ENCODE results near the gene MAML2.

DNA sequence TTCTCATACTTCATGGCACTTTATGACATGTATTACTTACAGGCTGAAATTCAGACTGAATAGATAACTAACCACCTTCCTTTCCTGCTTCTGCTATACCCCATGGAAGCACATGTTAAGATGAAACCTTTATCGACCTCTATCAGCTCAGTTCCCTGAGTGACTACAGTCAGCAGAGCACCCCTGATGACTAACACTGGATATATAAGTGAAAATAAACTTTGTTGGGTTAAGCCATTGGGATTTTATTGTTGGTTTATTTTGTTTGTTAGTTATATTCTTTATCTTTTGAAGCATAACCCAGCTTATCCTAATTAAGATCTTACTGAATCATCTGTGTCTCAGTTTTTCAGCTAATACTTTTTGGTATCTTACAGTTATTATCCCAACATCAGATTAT is 23.0 kb upstream of the MAML2 start:
- TF ChIP-seq REST (IDR thresholded peaks at IDR 0.05; ENCODE audit: low read depth, low read length): no peak
- TF ChIP-seq, protein P1, sequence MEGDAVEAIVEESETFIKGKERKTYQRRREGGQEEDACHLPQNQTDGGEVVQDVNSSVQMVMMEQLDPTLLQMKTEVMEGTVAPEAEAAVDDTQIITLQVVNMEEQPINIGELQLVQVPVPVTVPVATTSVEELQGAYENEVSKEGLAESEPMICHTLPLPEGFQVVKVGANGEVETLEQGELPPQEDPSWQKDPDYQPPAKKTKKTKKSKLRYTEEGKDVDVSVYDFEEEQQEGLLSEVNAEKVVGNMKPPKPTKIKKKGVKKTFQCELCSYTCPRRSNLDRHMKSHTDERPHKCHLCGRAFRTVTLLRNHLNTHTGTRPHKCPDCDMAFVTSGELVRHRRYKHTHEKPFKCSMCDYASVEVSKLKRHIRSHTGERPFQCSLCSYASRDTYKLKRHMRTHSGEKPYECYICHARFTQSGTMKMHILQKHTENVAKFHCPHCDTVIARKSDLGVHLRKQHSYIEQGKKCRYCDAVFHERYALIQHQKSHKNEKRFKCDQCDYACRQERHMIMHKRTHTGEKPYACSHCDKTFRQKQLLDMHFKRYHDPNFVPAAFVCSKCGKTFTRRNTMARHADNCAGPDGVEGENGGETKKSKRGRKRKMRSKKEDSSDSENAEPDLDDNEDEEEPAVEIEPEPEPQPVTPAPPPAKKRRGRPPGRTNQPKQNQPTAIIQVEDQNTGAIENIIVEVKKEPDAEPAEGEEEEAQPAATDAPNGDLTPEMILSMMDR (IDR thresholded peaks at IDR 0.05): no peak

All from SK-N-SH (cell line).